ENCODE results near the gene CHST15. TPM values are rescaled to one million over a fixed set of nuclear protein-coding genes. Genes with fewer than 3 reads are reported as not detected.

Gene CHST15
- polyA plus RNA-seq, 4 donors, result 0.45 to 8.5 (median 4.0) TPM

DNA sequence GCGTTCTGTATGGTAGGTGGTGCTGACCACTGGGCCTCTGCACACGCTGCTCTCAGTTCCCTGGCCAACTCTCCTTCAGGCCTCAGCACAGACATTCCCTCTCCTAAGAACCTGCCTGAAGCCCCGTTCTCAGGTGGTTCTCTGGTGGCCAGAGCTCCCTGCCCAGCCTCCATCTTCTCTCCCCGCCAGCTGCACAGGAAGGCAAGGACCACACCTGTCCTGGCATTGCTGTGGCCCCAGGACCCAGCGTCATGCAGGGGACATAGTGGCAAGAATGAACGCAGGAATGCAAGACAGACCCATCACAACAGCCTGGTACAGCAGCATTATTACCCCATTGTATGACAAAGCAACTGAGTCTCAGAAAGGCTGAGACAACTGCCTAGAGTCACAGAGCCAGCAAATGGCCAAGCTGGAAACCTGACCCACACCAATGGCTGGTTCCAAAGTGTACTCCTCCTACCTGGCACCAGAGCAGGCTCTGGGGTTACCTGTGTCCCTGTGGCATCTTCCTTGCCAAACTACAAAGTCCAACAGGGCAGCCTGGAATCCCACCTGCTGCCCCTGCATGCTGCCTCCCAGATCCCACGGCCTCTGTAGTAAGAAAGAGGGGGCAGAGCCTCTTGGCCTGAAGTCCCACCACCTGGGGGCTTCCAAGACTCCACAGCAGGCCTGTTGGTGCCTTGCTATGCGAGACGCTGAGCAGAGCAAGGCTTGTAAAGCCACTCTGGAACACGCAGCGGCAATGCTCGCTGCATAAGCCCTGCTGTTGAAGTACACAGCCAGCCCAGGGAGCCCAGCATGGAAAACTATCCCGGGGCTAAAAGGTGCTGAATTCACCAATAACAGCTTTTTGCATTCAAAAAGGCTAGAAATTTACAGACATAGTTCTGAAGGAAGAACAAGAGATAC, 73.3 kb downstream of the CHST15 start:
- no peak for DNase-seq
- peaks cover 0 to 3% (median 2%) of the 10 kb centered on the region in 3 donors for H3K36me3 ChIP-seq (ENCODE audit: control insufficient read depth in 3 of 3, insufficient read depth in 2 of 3, low read depth in 1 of 3, low read length in 3 of 3)
- no peak for FAIRE-seq
- no peaks in the 10 kb centered on the region for H3K4me1 ChIP-seq (ENCODE audit: control insufficient read depth in 3 of 3, insufficient read depth in 2 of 3, low read depth in 1 of 3, low read length in 2 of 3)
- H3K27me3 ChIP-seq (ENCODE audit: control insufficient read depth in 3 of 3, insufficient read depth in 3 of 3, low read length in 3 of 3), result no peaks in the 10 kb centered on the region
- H3K4me3 ChIP-seq (ENCODE audit: low read depth in 1 of 3, low read length in 3 of 3), result no peak overlapping the region
- no peaks in the 10 kb centered on the region for H3K9me3 ChIP-seq (ENCODE audit: control insufficient read depth in 2 of 2, insufficient read depth in 1 of 2, low read depth in 1 of 2, low read length in 1 of 2)
- H3K27ac ChIP-seq (ENCODE audit: low read depth in 1 of 3, low read length in 2 of 3), result no peak overlapping the region
- WGBS, 3 donors, result 66 to 83% (median 69%) methylated on average over 13 of the region's 13 CpGs

DNA sequence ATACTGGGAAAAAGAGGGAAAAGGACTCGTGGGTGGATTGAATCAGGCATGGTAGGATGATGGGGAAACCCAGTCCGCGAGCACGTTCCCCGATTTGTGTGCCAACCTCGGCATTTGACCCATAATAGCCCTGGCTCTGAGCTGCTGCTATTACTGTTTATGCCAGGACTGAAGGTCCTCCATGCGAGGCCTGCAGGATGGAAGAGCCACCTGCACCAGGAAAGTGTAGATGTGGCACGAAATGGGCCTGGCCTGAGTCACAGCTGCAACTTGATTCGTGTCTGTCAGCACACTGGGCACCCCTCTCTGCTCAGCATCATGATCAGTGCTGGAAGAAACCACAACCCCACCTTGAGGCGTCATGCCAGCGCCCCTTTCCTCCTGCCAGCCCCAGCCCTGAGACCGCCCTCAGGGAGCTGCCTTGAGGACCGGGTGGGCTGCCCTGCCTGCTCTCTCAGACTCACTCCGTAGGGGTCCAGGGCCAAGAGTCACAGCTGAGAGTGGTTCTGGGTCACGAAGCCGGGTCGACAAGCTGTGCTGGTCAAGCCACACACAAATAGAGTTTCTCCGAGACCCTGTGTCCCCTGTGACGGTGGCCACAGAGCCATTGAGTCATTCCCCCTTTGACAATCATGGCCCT, 74.4 kb downstream of the CHST15 start:
- Histone ChIP-seq H3K4me1 (ENCODE audit: control insufficient read depth in 3 of 3, insufficient read depth in 2 of 3, low read depth in 1 of 3, low read length in 2 of 3) (no peaks in the 10 kb centered on the region), H3K27ac (ENCODE audit: low read depth in 1 of 3, low read length in 2 of 3) (no peak overlapping the region), H3K36me3 (ENCODE audit: control insufficient read depth in 3 of 3, insufficient read depth in 2 of 3, low read depth in 1 of 3, low read length in 3 of 3) (peaks cover 0 to 4% (median 4%) of the 10 kb centered on the region in 3 donors), H3K27me3 (ENCODE audit: control insufficient read depth in 3 of 3, insufficient read depth in 3 of 3, low read length in 3 of 3) (no peaks in the 10 kb centered on the region), H3K9me3 (ENCODE audit: control insufficient read depth in 2 of 2, insufficient read depth in 1 of 2, low read depth in 1 of 2, low read length in 1 of 2) (peaks cover 0 to 1% of the 10 kb centered on the region in 2 donors), H3K4me3 (ENCODE audit: low read depth in 1 of 3, low read length in 3 of 3) (no peak overlapping the region)
- DNase-seq (no peak), FAIRE-seq (no peak)
- WGBS, 3 donors, result 79 to 89% (median 82%) methylated on average over 19 of the region's 19 CpGs

DNA sequence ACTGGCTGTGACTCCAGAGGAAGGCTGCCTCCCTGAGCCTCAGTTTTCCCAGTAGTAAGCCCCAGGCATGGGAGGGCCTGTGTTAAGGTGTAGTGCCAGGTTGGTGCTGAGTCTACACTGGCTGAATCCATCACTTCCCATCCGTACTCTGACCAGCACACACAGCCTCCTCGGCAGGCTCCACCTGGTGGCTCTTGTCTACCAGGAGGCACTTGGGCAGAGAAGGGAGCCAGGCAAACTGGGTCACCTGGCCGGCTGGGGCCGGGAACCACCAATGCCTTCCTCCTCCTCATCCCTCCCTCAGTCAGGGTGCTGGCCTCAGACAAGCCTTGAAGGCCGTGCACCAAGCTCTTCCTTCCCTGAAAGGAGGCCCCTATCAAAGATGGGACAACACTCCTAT, 75.7 kb downstream of the CHST15 start:
- Histone ChIP-seq H3K9me3 (ENCODE audit: control insufficient read depth in 2 of 2, insufficient read depth in 1 of 2, low read depth in 1 of 2, low read length in 1 of 2) (peaks cover 0 to 13% of the 10 kb centered on the region in 2 donors), H3K27ac (ENCODE audit: low read depth in 1 of 3, low read length in 2 of 3) (no peak overlapping the region), H3K36me3 (ENCODE audit: control insufficient read depth in 3 of 3, insufficient read depth in 2 of 3, low read depth in 1 of 3, low read length in 3 of 3) (peaks cover 0 to 8% (median 6%) of the 10 kb centered on the region in 3 donors), H3K27me3 (ENCODE audit: control insufficient read depth in 3 of 3, insufficient read depth in 3 of 3, low read length in 3 of 3) (no peaks in the 10 kb centered on the region), H3K4me3 (ENCODE audit: low read depth in 1 of 3, low read length in 3 of 3) (no peak overlapping the region), H3K4me1 (ENCODE audit: control insufficient read depth in 3 of 3, insufficient read depth in 2 of 3, low read depth in 1 of 3, low read length in 2 of 3) (no peaks in the 10 kb centered on the region)
- DNase-seq (no peak), FAIRE-seq (no peak)
- 38 to 80% (median 59%) methylated on average over 5 of the region's 5 CpGs for WGBS, 3 donors

DNA sequence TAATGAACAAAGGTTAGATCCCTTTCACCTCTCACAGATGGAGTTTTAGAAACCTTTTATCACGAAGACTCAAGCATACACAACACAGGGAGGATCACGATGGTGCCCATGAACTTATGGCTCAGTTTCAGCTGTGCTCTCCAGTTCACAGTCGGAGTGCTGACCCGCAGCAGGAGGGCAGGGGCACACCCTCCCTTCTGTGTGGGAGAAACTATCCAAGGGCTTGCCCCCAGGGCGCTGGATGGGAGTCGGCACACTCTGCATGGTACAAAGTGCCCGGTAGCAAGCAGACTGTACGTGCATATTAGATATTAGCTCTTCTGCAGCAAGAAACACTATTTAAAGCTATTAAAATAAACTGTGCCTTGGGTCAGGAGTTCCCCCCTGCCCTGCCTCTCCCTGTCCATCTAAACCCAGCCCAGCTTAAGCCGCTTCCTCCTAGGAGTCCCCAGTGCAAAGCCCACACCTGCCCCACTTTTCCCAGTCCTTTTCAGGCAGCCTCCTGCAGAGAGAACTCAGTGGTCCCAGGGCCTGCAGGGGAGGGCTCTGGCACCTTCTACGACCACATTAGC, 76.5 kb downstream of the CHST15 start:
- 55 to 72% (median 63%) methylated on average over 10 of the region's 10 CpGs for WGBS, 3 donors
- Histone ChIP-seq H3K27me3 (ENCODE audit: control insufficient read depth in 3 of 3, insufficient read depth in 3 of 3, low read length in 3 of 3) (no peaks in the 10 kb centered on the region), H3K9me3 (ENCODE audit: control insufficient read depth in 2 of 2, insufficient read depth in 1 of 2, low read depth in 1 of 2, low read length in 1 of 2) (peaks cover 0 to 13% of the 10 kb centered on the region in 2 donors), H3K4me1 (ENCODE audit: control insufficient read depth in 3 of 3, insufficient read depth in 2 of 3, low read depth in 1 of 3, low read length in 2 of 3) (no peaks in the 10 kb centered on the region), H3K27ac (ENCODE audit: low read depth in 1 of 3, low read length in 2 of 3) (no peak overlapping the region), H3K36me3 (ENCODE audit: control insufficient read depth in 3 of 3, insufficient read depth in 2 of 3, low read depth in 1 of 3, low read length in 3 of 3) (peaks cover 0 to 8% (median 6%) of the 10 kb centered on the region in 3 donors), H3K4me3 (ENCODE audit: low read depth in 1 of 3, low read length in 3 of 3) (no peak overlapping the region)
- no peak for FAIRE-seq
- DNase-seq, result no peak

DNA sequence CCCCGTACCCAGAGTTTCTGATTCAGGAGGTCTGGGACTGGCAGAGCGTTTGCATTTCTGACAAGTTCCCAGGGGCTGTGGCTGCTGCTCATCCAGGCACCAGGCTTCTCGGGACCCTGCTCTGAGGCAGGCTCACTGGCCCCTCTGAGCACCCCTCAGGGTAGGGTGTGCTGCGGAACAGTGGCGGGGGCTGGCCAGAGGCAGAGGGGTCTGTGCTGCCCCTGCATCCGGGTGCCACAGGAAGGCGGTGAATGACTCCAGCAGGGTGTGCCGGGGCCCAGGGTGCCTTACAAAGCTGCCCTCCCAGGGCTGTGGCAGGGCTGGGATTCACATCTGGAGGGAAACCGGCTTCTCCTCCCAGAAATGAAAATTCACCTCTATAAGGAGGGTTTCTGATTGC, 77.4 kb downstream of the CHST15 start:
- peaks cover 0 to 8% (median 8%) of the 10 kb centered on the region in 3 donors for H3K36me3 ChIP-seq (ENCODE audit: control insufficient read depth in 3 of 3, insufficient read depth in 2 of 3, low read depth in 1 of 3, low read length in 3 of 3)
- FAIRE-seq, result no peak
- H3K9me3 ChIP-seq (ENCODE audit: control insufficient read depth in 2 of 2, insufficient read depth in 1 of 2, low read depth in 1 of 2, low read length in 1 of 2), result peaks cover 0 to 13% of the 10 kb centered on the region in 2 donors
- WGBS, 3 donors, result 80 to 93% (median 84%) methylated on average over 9 of the region's 9 CpGs
- no peaks in the 10 kb centered on the region for H3K4me1 ChIP-seq (ENCODE audit: control insufficient read depth in 3 of 3, insufficient read depth in 2 of 3, low read depth in 1 of 3, low read length in 2 of 3)
- DNase-seq, result no peak
- no peak overlapping the region for H3K4me3 ChIP-seq (ENCODE audit: low read depth in 1 of 3, low read length in 3 of 3)
- H3K27me3 ChIP-seq (ENCODE audit: control insufficient read depth in 3 of 3, insufficient read depth in 3 of 3, low read length in 3 of 3), result no peaks in the 10 kb centered on the region
- H3K27ac ChIP-seq (ENCODE audit: low read depth in 1 of 3, low read length in 2 of 3), result no peak overlapping the region

DNA sequence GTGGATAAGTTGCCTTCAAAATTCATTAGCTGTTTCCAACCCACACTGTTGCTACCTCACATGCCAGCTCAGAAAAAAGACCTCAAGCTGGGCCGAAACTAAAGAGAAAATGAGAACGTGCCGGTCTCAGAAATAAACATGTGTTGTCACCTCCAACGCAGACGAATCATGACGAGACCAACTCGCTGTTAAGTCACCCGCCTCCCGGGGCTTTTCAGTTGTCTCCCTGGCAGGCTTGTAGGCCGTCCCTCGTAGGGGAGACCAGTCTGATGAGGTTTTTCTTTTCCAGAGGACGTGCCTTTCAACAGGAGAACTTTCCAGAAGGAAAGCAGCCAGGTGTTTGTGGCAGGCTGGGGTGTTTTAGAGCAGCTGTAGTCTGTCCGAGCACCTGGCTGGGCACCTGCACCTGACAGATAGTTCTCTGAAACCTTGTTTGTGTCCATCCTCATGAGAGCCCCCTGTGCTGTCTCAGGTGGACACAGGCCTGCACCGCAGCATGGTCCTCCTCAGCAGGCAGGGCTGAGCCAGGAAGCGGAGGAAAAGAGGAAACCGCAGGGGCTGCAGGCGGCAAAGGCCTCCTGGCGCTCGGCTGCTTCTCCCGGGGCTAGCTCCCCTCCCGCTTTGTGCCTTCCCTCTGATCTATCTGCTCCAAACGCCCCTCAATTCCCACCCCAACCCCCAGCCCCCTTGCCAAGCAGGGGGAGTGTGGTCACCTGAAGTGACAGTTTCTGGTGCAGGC, 78.8 kb downstream of the CHST15 start:
- Histone ChIP-seq H3K4me1 (ENCODE audit: control insufficient read depth in 3 of 3, insufficient read depth in 2 of 3, low read depth in 1 of 3, low read length in 2 of 3) (no peaks in the 10 kb centered on the region), H3K4me3 (ENCODE audit: low read depth in 1 of 3, low read length in 3 of 3) (no peak overlapping the region), H3K36me3 (ENCODE audit: control insufficient read depth in 3 of 3, insufficient read depth in 2 of 3, low read depth in 1 of 3, low read length in 3 of 3) (peaks cover 0 to 8% (median 5%) of the 10 kb centered on the region in 3 donors), H3K9me3 (ENCODE audit: control insufficient read depth in 2 of 2, insufficient read depth in 1 of 2, low read depth in 1 of 2, low read length in 1 of 2) (peaks cover 0 to 13% of the 10 kb centered on the region in 2 donors), H3K27me3 (ENCODE audit: control insufficient read depth in 3 of 3, insufficient read depth in 3 of 3, low read length in 3 of 3) (no peaks in the 10 kb centered on the region), H3K27ac (ENCODE audit: low read depth in 1 of 3, low read length in 2 of 3) (no peak overlapping the region)
- WGBS, 3 donors, result 76 to 81% (median 77%) methylated on average over 22 of the region's 22 CpGs
- DNase-seq, result no peak
- FAIRE-seq, result no peak

DNA sequence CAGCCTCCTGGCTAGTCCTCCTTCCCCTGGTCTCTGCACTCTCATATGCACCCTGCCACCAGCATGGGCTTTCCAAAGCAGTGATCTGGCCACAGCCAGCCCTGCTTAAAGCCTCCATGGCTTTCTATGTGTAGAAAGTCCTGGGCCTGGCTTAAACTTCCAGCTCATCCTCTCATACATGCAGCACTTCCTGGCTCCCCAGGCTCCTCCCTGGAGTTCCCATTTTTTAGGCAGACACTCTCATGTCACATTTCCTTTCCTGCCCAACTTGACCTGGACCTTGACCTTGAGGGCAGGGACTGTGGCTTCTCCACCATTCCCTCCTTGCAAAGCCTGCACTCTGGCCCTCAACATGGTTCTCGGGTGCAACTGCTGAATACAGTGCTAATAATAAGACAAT, 79.5 kb downstream of the CHST15 start:
- Histone ChIP-seq H3K9me3 (ENCODE audit: control insufficient read depth in 2 of 2, insufficient read depth in 1 of 2, low read depth in 1 of 2, low read length in 1 of 2) (peaks cover 0 to 13% of the 10 kb centered on the region in 2 donors), H3K4me3 (ENCODE audit: low read depth in 1 of 3, low read length in 3 of 3) (no peak overlapping the region), H3K36me3 (ENCODE audit: control insufficient read depth in 3 of 3, insufficient read depth in 2 of 3, low read depth in 1 of 3, low read length in 3 of 3) (peaks cover 0 to 8% (median 5%) of the 10 kb centered on the region in 3 donors), H3K27me3 (ENCODE audit: control insufficient read depth in 3 of 3, insufficient read depth in 3 of 3, low read length in 3 of 3) (no peaks in the 10 kb centered on the region), H3K4me1 (ENCODE audit: control insufficient read depth in 3 of 3, insufficient read depth in 2 of 3, low read depth in 1 of 3, low read length in 2 of 3) (no peaks in the 10 kb centered on the region), H3K27ac (ENCODE audit: low read depth in 1 of 3, low read length in 2 of 3) (no peak overlapping the region)
- WGBS, 3 donors, result 74 to 92% (median 79%) methylated on average over 1 of the region's 1 CpG
- FAIRE-seq (no peak), DNase-seq (no peak)

DNA sequence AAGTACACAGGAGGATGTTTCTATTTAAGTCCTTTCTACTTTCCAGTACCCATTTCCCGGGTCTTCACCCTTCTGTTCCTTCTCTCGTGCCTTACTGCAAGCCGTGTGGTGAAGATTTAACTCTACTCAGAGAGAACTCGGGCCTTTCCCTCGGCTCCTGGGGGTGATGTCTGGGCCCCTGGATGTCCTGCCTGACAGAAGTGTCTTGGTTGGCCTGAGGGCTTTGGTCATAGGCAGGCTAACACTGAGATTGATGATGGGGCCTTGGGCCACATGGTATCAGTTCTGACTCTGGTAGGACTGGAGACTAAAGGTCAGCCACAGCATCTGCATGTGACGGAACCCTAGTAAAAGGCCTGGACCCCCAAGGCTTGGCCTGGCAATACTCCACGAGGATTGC, 80.4 kb downstream of the CHST15 start:
- Histone ChIP-seq H3K27me3 (ENCODE audit: control insufficient read depth in 3 of 3, insufficient read depth in 3 of 3, low read length in 3 of 3) (no peaks in the 10 kb centered on the region), H3K36me3 (ENCODE audit: control insufficient read depth in 3 of 3, insufficient read depth in 2 of 3, low read depth in 1 of 3, low read length in 3 of 3) (peaks cover 0 to 13% (median 5%) of the 10 kb centered on the region in 3 donors), H3K4me1 (ENCODE audit: control insufficient read depth in 3 of 3, insufficient read depth in 2 of 3, low read depth in 1 of 3, low read length in 2 of 3) (no peaks in the 10 kb centered on the region), H3K27ac (ENCODE audit: low read depth in 1 of 3, low read length in 2 of 3) (no peak overlapping the region), H3K9me3 (ENCODE audit: control insufficient read depth in 2 of 2, insufficient read depth in 1 of 2, low read depth in 1 of 2, low read length in 1 of 2) (peaks cover 0 to 13% of the 10 kb centered on the region in 2 donors), H3K4me3 (ENCODE audit: low read depth in 1 of 3, low read length in 3 of 3) (no peak overlapping the region)
- FAIRE-seq, result no peak
- WGBS, 3 donors, result 78 to 91% (median 85%) methylated on average over 7 of the region's 7 CpGs
- DNase-seq, result no peak

Measured in small intestine (tissue), 7 donors.